HG02852 (cell line): ENCODE measurements around the gene ADAM12.
"Not testable (repeated sequence)": the region's sequence is repeated elsewhere in the genome, so short reads cannot be mapped to it uniquely, and the experiment has no call there.

Experiments
- ATAC-seq: cut with Tn5 transposase; IDR thresholded peaks from one replicate; pipeline ENCODE4 v1.9.1; 2021; ENCODE audit warnings: mild to moderate bottlenecking, moderate library complexity; ENCODE audit not compliant: unreplicated experiment

The ADAM12 gene

DNA sequence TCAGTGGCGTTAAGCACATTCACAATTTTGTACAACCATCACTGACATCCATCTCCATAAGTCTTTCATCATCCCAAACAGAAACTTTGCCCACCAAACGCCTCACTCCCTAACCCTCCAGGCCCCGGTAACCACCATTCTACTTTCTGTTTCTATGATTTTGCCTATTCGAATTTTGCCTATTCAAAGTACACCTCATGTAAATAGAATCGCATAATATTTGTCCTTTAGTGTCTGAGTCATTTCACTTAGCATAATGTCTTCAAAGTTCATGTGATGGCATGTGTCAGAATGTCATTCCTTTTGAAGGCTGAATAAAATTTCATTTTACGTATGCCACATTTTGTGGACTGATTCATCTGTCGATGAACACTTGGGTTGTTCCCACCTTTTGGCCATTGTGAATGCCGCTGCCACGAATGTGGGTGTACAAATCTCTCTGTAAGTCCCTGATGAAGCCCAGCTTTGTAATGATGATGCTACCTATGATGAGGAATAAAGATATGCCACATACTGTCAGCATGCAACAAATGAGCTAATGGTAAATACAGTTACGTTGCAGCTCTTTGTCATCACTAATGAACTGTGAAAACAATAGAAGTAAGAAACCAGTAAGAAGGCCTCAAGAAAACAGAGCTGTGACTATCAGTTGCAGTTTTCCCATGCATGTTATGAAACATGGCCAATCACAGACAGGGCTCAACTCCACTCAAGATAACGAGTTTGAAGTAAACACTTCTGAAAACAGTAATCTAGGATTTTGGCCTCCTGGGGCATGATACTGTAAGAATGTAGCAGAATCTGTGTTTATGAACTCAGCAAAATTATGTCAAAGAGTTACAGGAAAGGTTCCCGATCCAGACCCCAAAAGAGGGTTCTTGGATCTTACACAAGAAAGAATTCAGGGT is 120.0 kb downstream of the ADAM12 start:
- ATAC-seq = no peak

DNA sequence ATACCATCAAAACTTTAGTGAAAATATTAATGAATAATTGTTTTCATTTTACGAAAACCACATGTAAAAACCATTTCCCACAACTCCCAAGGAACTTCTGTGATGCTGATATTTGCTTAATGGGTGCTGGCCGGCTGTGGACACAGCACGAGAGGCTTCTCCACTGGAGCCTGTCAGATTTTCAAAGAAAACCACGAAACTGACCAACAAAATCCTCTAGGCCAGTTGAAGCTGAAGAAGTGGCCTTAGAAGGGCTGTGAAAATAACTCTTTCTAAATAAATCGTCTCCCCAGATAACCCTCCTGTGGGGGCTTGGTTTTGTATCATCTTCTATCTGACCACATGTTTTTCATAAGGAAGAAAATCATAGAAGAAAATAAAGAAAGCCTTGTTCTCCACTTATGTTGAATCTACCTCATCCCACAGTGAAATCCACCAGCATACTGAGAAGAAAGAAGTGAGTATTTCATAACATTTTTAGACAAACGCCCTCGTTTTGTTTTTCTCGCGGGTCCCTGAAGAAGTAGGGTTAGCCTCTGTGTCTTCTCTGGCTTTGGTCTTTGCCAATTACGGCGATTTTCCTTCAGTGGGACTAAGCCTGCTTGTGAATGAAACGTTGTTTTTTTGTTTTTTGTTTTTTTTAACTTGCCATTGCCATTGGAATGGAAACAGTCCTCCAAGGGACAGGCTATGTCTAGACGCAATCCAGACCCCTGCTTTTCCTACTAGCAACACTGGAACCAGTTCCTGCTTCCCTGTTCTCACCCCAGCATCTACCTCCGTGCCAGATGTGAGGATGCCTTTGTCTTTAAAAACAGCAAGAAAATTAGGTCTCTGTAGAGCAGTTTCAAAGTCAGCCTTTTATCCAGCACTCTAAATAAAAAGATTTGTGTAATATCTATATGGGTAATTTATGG is 123.9 kb downstream of the ADAM12 start:
- no peak for ATAC-seq

DNA sequence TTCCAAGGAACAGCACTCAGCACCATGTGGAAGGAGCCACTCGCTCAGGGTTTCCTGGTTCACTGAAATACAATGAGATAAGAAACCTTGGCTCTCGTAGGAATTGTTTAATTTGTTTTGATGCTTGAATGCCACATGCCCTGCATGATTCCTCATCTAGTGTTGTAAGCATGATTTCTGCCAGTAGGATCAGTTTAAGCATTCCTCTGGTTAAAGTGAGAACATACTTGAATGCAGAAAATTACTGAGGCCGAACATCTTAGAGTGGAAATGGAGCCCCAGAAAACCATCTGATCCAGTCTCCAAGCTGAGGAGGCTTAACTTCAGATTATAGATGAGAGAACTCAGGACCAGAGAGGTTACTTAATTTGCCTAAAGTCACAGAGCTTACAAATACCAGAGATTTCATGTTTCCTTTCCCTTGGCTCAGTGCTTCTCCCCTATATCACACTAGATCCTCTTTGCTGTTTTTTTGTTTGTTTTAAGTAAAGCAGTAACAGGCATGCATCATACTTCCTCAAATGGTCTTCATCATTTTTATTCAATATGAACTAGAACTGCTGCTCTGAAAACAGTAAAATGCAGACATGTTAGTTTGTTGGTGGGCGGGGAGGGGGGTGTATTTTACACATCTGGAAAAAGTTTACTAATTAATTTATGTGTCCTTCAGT is 125.1 kb downstream of the ADAM12 start:
- ATAC-seq = no peak

DNA sequence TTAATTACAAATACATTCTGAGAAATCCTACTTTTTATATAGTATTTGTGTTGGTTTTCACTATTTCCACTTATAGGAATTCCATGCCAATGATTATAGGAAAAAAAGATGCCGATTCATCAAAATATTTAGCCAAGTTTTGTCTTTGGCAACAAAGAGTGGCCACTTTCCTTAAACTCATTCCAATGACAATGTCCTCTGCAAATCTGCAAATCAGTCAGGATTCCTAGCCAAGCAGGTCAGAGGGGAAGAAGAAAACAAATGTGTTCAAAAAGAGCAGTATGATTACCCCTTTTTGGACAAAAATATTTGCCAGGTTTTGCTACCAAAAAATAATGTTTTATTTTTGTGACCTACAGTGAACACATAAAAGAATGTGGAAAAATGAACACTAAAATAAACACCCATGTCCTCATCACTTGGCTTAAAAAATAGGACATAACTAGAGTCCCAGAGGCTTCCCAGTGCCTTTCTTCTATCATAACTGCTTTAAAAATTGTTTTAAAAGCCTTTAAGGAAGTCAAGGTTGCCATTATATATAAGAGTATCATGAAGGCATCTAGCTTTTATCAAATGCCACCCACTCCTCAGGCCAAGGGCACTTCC is 125.9 kb downstream of the ADAM12 start:
- ATAC-seq = no peak

DNA sequence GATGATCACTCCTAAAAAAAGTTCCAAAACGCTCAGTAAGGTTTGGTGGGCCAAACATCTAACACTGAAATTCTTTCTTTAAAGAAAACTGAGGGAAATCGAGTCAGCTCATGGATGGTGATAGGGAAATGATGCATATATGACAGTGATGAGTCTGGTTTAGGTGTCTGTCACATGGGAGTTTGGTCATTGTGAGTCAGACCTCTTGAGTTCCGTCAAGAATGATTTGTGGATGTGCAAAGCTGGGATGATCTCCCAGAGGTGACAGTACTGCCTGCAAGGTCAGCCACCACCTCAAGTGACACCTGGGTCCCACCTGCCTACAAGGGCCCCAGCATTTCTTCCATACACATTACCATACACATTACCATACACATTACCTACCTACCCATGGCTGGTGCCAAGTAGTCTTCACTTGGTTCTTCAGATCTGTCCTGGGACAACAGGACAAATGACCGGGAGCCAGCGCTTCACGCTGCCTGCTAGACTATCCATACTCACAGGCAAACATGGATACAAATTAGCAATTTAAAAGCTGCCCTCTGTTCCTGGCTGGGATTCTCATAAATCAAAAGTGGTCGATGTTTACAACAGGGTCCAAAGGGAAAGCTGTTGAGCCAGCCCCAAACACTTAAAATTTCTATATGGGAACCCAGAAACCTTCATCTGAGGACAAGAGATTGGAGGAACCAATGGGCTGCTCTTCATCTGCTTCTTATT is 128.4 kb downstream of the ADAM12 start:
- ATAC-seq = no peak

DNA sequence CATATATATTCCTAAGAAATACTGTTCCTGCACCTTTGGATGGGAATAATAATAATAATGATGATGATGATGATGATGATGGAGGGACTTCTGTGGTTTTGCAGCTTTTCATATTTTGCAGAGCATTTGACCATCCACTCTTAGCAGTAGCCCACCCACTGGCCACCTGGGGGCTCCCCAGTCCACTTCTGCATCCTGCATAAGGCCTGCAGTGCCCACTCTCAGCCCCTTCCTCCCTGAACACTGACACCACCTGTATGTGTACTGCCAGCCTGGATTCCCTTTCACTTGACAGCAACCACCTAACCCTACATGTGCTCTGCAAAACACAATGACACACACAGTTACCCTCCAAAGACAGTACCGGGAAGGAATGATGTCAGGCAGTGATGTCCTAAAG is 131.4 kb downstream of the ADAM12 start:
- ATAC-seq = no peak

DNA sequence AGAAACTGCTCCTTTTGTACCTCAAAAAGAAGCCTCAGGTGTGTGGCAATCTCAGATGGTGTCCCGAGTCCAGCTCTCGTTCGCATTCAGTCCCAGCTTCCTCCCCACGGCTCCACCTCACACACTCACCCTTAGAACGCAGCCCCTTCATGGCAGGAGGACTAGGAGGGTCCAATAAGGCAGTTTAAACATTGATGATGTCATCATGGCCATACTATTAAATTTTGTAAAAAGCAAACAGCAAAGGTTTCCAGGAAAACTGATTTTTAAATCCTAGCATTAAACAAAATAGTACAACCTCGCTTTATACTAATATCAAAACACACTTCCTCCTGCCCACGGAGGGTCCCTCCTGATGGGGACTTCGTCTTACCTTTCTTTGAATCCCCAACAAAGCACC is 133.0 kb downstream of the ADAM12 start:
- no peak for ATAC-seq

DNA sequence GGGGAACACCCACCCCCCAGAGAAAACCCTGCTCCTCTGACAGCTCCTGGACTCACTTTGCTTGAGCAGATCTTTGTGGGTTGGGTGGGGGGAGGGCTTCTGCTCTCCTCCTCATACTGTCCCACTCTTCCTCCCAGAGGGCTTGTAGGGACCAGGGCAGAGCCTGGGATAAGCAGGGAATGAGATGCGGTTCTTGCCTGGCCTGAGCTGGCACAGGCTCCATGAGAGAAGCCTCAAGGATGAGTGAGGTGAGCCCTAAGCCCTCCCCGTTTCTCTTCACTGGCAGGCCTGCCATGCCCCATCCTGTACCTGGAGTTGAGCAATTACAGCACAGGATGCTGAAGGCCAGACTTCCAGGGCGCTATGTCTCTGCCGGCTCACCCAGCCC is 134.7 kb downstream of the ADAM12 start:
- no peak for ATAC-seq

DNA sequence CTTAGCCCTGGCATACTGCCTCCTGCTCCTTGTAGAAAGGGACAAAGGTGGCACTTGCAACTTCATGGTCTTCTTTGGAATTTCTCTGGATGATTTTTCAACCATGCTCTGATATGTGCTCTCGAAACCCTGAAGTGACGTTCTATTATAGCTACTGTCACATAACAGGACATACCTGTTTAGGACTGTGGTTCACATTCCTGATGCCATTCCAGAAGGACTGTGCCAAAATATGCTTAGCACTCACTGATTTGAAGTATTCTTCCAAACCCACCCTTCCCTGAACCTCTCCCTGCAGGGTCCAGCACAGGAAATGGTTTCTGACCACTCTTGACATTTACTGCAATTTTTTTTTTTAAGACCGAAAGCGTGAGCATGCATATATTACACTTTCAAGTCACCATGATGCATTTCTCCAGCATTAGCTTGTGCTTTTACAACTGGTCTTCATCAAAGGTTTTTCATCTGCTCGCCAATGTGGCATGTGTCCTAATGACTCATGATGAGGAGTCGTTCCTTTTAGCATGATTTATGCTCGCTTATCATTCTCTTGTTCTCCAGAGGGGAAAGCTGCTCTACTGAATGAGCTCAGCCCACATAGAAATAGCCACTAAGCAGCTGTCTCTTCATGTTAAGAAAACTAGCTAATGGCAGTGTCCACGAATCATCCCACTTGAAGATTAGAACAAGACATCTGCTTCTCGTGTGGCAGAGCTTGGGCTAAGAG is 135.2 kb downstream of the ADAM12 start:
- no peak for ATAC-seq

DNA sequence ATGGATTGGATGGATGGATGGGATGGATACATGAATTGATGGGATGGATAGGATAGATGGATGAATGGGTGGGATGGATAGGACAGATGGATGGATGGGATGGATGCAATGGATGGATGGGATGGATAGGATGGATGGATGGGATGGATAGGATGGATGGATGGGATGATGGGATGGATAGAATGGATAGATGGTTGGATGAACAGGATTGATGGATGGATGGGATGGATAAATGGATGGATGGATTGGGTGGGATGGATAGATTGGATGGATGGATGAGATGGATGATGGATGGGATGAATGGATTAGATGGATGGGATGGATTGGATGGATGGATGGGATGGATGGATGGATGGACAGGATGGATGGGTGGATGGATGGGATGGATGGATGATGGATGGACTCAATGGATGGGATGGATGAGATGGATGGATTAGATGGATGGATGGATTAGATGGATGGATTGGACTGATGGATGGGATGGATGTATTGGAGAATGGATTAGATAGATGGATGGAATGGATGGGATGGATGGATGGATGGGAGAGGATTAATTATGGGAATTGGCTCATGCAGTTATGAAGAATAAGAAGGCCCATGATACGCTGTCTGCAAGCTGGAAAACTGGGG is 136.4 kb downstream of the ADAM12 start:
- no peak for ATAC-seq

DNA sequence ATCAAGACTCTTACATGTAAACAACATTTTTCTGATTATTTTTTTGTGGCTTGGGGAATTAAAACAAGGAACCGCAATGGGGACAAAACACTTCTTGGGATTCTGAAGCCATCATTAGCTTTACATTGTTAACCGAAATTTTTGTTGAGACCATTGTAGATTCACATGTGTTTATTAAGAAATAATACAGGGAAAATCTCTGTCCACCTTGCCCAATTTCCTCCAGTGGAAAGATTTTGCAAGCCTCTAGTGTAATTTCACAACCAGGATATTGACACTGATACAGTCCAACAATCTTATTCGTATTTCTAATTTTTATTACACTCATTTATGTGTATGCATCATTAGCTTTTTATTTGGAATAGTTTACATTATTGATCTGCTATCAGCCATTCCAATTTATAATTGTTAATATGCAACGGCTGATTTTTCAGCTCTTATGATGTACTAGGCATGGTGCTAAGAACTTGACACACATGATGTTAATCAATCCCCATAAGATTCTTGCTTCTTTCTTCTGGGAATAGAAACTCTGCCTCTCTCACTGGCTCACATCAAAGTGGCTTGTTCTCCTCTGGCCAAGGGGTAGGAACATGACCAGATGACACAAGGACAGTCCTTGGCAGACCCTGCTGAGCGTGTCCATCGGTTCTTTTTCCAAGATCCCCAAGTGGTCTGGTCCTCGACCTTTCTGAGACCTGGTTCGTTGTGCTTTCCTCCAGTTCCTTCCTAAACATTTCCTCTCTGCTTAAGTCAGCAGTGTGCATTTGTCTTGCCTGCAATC is 137.6 kb downstream of the ADAM12 start:
- ATAC-seq = no peak

DNA sequence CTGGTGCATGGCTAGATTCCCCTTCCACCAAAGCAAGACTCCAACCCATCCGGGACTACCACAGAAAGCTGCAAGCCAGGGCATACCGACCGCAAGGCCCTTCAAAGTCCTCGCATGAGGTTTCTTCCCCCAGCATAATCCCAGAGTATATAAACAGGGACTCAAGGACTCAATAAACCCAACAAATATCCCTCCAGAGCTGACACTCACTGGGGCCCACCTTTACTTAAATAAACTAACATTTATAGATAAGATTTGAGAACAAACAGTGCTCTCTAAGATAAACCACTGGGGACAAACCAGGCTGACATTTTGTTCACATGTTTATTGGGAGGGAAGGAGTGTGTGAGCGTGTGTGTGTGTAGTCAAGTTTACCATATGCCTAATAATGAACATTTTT is 138.2 kb downstream of the ADAM12 start:
- ATAC-seq = no peak

DNA sequence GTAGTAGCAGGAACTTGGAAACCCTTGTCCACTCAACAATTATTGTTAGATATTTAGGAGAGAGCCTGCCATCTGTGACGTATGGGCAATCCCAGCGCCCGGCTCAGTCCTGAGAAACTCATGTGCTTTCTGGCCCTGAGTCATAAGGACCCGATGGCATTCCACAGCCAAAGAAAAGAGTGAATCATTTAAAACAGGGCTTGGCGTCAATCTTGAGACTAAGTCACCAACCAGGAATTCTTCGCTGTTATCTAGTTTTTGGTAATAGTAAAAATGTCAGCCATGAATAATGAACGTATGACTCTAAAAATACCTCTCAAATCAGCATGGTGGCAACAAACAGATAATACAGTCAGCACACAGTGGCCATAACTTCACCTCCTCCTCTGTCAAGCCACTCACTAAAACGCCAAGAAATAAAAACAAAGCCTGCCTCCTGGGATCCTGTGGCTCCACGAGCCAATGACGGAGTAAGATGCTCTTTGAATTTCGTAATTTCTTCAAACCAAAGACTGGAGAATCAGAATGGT is 140.8 kb downstream of the ADAM12 start:
- ATAC-seq = no peak

DNA sequence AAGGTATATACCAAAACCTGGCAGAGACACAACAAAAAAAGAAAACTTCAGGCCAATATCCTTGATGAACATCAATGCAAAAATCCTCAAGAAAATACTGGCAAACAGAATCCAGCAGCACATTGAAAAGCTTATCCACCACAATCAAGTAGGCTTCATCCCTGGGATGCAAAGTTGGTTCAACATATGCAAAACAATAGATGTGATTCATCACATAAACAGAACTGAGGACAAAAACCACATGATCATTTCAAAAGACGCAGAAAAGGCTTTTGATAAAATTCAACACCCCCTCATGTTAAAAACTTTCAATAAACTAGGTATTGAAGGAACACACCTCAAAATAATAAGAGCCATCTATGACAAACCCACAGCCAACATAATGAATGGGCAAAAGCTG is 141.9 kb downstream of the ADAM12 start:
- ATAC-seq = not testable (repeated sequence)

DNA sequence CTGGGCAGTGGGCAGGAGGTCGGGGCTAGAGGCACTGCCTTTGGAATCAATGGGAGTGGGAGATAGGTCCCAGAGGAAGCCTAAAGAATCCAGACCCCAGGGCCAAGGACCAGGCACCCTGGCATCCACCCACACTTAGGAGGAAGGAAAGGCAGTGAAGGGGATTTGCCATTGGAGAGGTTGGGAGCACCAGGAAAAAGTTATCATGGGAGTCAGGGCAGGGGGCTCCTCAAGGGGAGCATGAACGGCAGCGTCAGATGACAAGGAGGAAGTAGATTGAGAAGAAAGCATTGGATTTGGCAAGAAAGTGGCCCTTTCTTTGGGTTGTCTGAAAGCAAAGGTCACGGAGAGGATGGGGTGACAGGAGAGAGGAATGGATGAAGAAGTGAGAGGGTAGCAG is 142.8 kb downstream of the ADAM12 start:
- ATAC-seq = no peak

DNA sequence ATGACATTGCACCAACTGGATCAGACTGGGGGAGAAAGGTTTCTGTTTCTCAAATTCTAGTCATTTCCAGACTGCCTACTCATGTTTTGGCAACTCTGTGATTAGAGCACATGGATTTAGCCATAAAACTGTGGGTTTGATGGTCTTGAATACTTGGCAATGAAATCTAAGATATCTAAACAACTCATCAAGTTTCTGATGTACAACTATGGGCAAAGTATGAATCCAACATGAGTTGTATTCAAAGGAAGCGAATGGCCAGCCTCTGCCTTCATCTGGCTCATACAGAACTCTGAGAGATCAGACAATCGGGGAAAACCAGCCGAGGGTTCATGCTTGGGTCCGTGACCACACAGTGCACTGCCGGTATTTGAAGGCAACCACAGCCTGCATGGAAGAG is 144.3 kb downstream of the ADAM12 start:
- ATAC-seq = no peak

DNA sequence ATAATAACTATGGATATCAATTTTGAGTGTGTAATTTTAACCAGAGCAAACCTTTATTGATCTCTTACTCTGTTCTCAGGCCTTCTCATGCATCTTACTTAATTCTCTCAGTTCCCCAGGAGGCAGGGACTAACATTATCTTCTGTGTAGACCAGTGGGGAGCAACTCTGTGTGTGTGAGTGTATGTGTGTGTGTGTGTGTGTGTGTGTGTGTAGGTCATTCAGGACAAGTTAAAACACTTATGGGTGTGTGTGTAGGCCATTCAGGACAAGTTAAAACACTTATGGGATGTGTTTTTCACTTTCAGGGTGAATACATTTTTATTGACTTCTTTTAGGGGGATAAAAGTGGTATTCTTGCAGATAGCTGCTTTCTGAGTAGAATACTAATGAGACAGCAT is 145.0 kb downstream of the ADAM12 start:
- no peak for ATAC-seq
